Airway epithelial cell (primary cell): ENCODE measurements around the gene SPATS1. TPM values are rescaled to one million over a fixed set of nuclear protein-coding genes. Genes with fewer than 3 reads are reported as not detected.

Experiments
- total RNA-seq: library from RNA; depleted of rRNA; stranded (reverse); fragments of >200 nt; gene quantifications from 2 replicates; pipeline ENCODE4 v1.2.3, GENCODE V29; 2015

SPATS1 gene, protein sequence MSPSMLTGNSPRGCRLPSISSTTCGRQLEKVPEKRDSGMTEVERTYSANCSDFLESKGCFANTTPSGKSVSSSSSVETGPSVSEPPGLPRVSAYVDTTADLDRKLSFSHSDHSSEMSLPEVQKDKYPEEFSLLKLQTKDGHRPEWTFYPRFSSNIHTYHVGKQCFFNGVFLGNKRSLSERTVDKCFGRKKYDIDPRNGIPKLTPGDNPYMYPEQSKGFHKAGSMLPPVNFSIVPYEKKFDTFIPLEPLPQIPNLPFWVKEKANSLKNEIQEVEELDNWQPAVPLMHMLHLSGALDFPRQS
- total RNA-seq = not detected in 2 replicates

DNA sequence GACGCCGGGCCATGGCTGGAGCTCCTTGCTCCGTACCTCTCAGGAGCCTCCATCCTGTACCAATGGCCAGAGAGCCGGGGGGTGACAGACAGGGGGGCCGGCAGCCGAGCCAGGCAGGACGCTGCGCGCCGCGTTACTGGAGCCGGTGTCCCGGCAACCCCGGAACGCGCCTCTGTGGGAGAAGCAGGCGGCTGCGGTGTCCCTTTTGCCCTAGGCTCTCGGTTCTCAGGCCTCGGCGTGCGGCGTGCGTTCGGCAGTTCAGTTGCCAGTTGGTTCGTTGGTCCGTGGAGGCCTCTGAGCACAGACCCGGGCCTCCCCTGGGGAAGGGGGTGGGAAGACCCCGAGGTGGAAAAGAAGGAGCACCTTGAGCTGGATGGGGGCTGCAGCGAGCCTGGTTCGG is at the start of gene SPATS1:
Gene SPATS1 (plus strand): TSS at position 162 of the 400 bp plus-strand sequence. CDS start 446 bp downstream, outside the sequence.

GRCh38 chr6:44312901-44313788 is 29.3 kb upstream of the SPATS1 start, which contains the start of gene AARS2:
Gene AARS2 (minus strand): TSS chr6:44313347. CDS start chr6:44313323, 24 bp downstream.

GRCh38 chr6:44387346-44388134 is 45.1 kb downstream of the SPATS1 start, which contains the start of gene CDC5L:
Gene CDC5L (plus strand): TSS chr6:44387706. CDS start chr6:44387824, 118 bp downstream.

Other genes starting within 250 kb of the SPATS1 start
- 86.7 and 87.8 TPM in 2 replicates for gene MRPL14, start 215.2 kb upstream of the SPATS1 start, total RNA-seq
- gene TMEM63B, start 215.1 kb upstream of the SPATS1 start, total RNA-seq = 67.7 and 73.1 TPM in 2 replicates
- not detected in 2 replicates for gene CAPN11, start 183.8 kb upstream of the SPATS1 start, total RNA-seq
- gene MYMX, start 125.7 kb upstream of the SPATS1 start, total RNA-seq = 0.21 TPM in 1 of 2 replicates, not detected in the other
- gene SLC29A1, start 119.1 kb upstream of the SPATS1 start, total RNA-seq = 25.1 and 26.5 TPM in 2 replicates
- gene HSP90AB1, start 95.5 kb upstream of the SPATS1 start, total RNA-seq = 1,137 and 1,196 TPM in 2 replicates
- 69.7 and 73.1 TPM in 2 replicates for gene SLC35B2, start 85.1 kb upstream of the SPATS1 start, total RNA-seq
- 25.9 and 32.9 TPM in 2 replicates for gene NFKBIE, start 77.1 kb upstream of the SPATS1 start, total RNA-seq
- under 0.01 TPM in 1 of 2 replicates, not detected in the other for gene TMEM151B, start 72.2 kb upstream of the SPATS1 start, total RNA-seq
- 22.6 and 23.5 TPM in 2 replicates for gene AARS2, start 29.3 kb upstream of the SPATS1 start, total RNA-seq
- 16.7 and 17.0 TPM in 2 replicates for gene CDC5L, start 45.1 kb downstream of the SPATS1 start, total RNA-seq